WTC11 (cell line): Measurements from ENCODE around the gene PRSS23.
"Not testable (repeated sequence)": the region's sequence is repeated elsewhere in the genome, so short reads cannot be mapped to it uniquely, and the experiment has no call there.

Experiments
- CTCF ChIP-seq: fragments of 200-600 bp; IDR thresholded peaks from 2 replicates; pipeline ENCODE4 v1.8.0; 2022; ENCODE audit warnings: antibody characterized with exemption
- ERG ChIP-seq: fragments of 250-450 bp; sonication (Bioruptor Pico); IDR thresholded peaks from 2 replicates; pipeline ENCODE4 v1.8.0; 2021; ENCODE audit warnings: mild to moderate bottlenecking
- GABPB1 ChIP-seq: sonication (generic); formaldehyde crosslinking; IDR thresholded peaks from 2 replicates; pipeline ENCODE4 v1.8.1; 2023; ENCODE audit warnings: mild to moderate bottlenecking, missing genetic modification reagents
- IRF1 ChIP-seq: sonication (generic); formaldehyde crosslinking; IDR thresholded peaks from 2 replicates; pipeline ENCODE4 v1.8.0; 2023; ENCODE audit warnings: missing genetic modification reagents
- MXD4 ChIP-seq: fragments of 250-450 bp; sonication (Bioruptor Pico); IDR thresholded peaks from 2 replicates; pipeline ENCODE4 v1.8.0; 2021; ENCODE audit warnings: mild to moderate bottlenecking, moderate library complexity, borderline replicate concordance
- NR3C1 ChIP-seq: sonication (generic); formaldehyde crosslinking; conservative IDR thresholded peaks from 2 replicates; pipeline ENCODE4 v1.8.1; 2023; ENCODE audit warnings: low read depth, mild to moderate bottlenecking, missing genetic modification reagents
- SP1 ChIP-seq: sonication (generic); formaldehyde crosslinking; conservative IDR thresholded peaks from 2 replicates; pipeline ENCODE4 v1.8.1; 2022; ENCODE audit warnings: missing genetic modification reagents
- ZNF138 ChIP-seq: sonication (generic); formaldehyde crosslinking; conservative IDR thresholded peaks from 2 replicates; pipeline ENCODE4 v1.8.1; 2022; ENCODE audit warnings: mild to moderate bottlenecking, moderate library complexity, missing genetic modification reagents
- TF ChIP-seq, protein P1 (sequence below): sonication (generic); formaldehyde crosslinking; IDR thresholded peaks from 2 replicates; pipeline ENCODE4 v1.8.0; 2022; ENCODE audit warnings: mild to moderate bottlenecking, missing genetic modification reagents
- TF ChIP-seq, protein P2 (sequence below): sonication (generic); formaldehyde crosslinking; IDR thresholded peaks from 2 replicates; pipeline ENCODE4 v1.8.1; 2023; ENCODE audit warnings: mild to moderate bottlenecking, missing genetic modification reagents, borderline replicate concordance
- TF ChIP-seq, protein P3 (sequence below): sonication (generic); formaldehyde crosslinking; IDR thresholded peaks from 2 replicates; pipeline ENCODE4 v1.8.0; 2022; ENCODE audit warnings: missing genetic modification reagents
- TF ChIP-seq, protein P4 (sequence below): sonication (generic); formaldehyde crosslinking; IDR thresholded peaks from 2 replicates; pipeline ENCODE4 v1.8.1; 2023; ENCODE audit warnings: mild to moderate bottlenecking, missing genetic modification reagents

- TF ChIP-seq ERG (CRISPR knock-in tag); GABPB1; CTCF; IRF1 (CRISPR knock-in tag); MXD4 (CRISPR knock-in tag); SP1 (CRISPR knock-in tag); ZNF138; NR3C1 (CRISPR knock-in tag): not testable (repeated sequence)
- TF ChIP-seq, protein P1, sequence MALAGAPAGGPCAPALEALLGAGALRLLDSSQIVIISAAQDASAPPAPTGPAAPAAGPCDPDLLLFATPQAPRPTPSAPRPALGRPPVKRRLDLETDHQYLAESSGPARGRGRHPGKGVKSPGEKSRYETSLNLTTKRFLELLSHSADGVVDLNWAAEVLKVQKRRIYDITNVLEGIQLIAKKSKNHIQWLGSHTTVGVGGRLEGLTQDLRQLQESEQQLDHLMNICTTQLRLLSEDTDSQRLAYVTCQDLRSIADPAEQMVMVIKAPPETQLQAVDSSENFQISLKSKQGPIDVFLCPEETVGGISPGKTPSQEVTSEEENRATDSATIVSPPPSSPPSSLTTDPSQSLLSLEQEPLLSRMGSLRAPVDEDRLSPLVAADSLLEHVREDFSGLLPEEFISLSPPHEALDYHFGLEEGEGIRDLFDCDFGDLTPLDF (CRISPR knock-in tag) = not testable (repeated sequence)
- TF ChIP-seq, protein P2, sequence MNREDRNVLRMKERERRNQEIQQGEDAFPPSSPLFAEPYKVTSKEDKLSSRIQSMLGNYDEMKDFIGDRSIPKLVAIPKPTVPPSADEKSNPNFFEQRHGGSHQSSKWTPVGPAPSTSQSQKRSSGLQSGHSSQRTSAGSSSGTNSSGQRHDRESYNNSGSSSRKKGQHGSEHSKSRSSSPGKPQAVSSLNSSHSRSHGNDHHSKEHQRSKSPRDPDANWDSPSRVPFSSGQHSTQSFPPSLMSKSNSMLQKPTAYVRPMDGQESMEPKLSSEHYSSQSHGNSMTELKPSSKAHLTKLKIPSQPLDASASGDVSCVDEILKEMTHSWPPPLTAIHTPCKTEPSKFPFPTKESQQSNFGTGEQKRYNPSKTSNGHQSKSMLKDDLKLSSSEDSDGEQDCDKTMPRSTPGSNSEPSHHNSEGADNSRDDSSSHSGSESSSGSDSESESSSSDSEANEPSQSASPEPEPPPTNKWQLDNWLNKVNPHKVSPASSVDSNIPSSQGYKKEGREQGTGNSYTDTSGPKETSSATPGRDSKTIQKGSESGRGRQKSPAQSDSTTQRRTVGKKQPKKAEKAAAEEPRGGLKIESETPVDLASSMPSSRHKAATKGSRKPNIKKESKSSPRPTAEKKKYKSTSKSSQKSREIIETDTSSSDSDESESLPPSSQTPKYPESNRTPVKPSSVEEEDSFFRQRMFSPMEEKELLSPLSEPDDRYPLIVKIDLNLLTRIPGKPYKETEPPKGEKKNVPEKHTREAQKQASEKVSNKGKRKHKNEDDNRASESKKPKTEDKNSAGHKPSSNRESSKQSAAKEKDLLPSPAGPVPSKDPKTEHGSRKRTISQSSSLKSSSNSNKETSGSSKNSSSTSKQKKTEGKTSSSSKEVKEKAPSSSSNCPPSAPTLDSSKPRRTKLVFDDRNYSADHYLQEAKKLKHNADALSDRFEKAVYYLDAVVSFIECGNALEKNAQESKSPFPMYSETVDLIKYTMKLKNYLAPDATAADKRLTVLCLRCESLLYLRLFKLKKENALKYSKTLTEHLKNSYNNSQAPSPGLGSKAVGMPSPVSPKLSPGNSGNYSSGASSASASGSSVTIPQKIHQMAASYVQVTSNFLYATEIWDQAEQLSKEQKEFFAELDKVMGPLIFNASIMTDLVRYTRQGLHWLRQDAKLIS = not testable (repeated sequence)
- TF ChIP-seq, protein P3, sequence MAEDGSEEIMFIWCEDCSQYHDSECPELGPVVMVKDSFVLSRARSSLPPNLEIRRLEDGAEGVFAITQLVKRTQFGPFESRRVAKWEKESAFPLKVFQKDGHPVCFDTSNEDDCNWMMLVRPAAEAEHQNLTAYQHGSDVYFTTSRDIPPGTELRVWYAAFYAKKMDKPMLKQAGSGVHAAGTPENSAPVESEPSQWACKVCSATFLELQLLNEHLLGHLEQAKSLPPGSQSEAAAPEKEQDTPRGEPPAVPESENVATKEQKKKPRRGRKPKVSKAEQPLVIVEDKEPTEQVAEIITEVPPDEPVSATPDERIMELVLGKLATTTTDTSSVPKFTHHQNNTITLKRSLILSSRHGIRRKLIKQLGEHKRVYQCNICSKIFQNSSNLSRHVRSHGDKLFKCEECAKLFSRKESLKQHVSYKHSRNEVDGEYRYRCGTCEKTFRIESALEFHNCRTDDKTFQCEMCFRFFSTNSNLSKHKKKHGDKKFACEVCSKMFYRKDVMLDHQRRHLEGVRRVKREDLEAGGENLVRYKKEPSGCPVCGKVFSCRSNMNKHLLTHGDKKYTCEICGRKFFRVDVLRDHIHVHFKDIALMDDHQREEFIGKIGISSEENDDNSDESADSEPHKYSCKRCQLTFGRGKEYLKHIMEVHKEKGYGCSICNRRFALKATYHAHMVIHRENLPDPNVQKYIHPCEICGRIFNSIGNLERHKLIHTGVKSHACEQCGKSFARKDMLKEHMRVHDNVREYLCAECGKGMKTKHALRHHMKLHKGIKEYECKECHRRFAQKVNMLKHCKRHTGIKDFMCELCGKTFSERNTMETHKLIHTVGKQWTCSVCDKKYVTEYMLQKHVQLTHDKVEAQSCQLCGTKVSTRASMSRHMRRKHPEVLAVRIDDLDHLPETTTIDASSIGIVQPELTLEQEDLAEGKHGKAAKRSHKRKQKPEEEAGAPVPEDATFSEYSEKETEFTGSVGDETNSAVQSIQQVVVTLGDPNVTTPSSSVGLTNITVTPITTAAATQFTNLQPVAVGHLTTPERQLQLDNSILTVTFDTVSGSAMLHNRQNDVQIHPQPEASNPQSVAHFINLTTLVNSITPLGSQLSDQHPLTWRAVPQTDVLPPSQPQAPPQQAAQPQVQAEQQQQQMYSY = not testable (repeated sequence)
- TF ChIP-seq, protein P4, sequence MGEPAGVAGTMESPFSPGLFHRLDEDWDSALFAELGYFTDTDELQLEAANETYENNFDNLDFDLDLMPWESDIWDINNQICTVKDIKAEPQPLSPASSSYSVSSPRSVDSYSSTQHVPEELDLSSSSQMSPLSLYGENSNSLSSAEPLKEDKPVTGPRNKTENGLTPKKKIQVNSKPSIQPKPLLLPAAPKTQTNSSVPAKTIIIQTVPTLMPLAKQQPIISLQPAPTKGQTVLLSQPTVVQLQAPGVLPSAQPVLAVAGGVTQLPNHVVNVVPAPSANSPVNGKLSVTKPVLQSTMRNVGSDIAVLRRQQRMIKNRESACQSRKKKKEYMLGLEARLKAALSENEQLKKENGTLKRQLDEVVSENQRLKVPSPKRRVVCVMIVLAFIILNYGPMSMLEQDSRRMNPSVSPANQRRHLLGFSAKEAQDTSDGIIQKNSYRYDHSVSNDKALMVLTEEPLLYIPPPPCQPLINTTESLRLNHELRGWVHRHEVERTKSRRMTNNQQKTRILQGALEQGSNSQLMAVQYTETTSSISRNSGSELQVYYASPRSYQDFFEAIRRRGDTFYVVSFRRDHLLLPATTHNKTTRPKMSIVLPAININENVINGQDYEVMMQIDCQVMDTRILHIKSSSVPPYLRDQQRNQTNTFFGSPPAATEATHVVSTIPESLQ (CRISPR knock-in tag) = not testable (repeated sequence)
Measured at GRCh38 chr11:86770473-86771027, 29.8 kb upstream of the PRSS23 start.
